ENCODE measurements around the gene MRE11.
A peak's percentile ranks its signal among the peaks of the same experiment; 100 is the strongest.

The MRE11 gene

GRCh38 chr11:94493281-94494125 is at the start of gene MRE11, which contains the start of gene ANKRD49:
MRE11 (minus strand) TSS chr11:94493844; CDS start chr11:94492801, 1,043 bp downstream.
ANKRD49 (plus strand) TSS chr11:94493984; CDS start chr11:94496694, 2,710 bp downstream.
- DNase-seq (ENCODE audit: low read depth in 2 of 2): peak; percentile 91 to 92

GRCh38 chr11:94539420-94539819 is 45.8 kb upstream of the MRE11 start:
- no peak for DNase-seq (ENCODE audit: low read depth in 2 of 2)

GRCh38 chr11:94537031-94537600 is 43.5 kb upstream of the MRE11 start:
- no peak for DNase-seq (ENCODE audit: low read depth in 2 of 2)

- DNase-seq (ENCODE audit: low read depth in 2 of 2): no peak
These were observed 42.7 kb upstream of the MRE11 start for GRCh38 chr11:94536386-94536785.

GRCh38 chr11:94533696-94534630 is 40.3 kb upstream of the MRE11 start:
- no peak for DNase-seq (ENCODE audit: low read depth in 2 of 2)

GRCh38 chr11:94533206-94533605 is 39.6 kb upstream of the MRE11 start:
- no peak for DNase-seq (ENCODE audit: low read depth in 2 of 2)

GRCh38 chr11:94532211-94532610 is 38.6 kb upstream of the MRE11 start:
- no peak for DNase-seq (ENCODE audit: low read depth in 2 of 2)

- DNase-seq (ENCODE audit: low read depth in 2 of 2): no peak
These were observed 34.9 kb upstream of the MRE11 start for GRCh38 chr11:94528551-94528950.

GRCh38 chr11:94526645-94527438 is 33.2 kb upstream of the MRE11 start:
- no peak for DNase-seq (ENCODE audit: low read depth in 2 of 2)

- no peak for DNase-seq (ENCODE audit: low read depth in 2 of 2)
These were observed 32.1 kb upstream of the MRE11 start for GRCh38 chr11:94525546-94526324.

- no peak for DNase-seq (ENCODE audit: low read depth in 2 of 2)
These were observed 30.7 kb upstream of the MRE11 start for GRCh38 chr11:94524341-94524740.

GRCh38 chr11:94521684-94522083 is 28.0 kb upstream of the MRE11 start:
- no peak for DNase-seq (ENCODE audit: low read depth in 2 of 2)

- no peak for DNase-seq (ENCODE audit: low read depth in 2 of 2)
These were observed 25.9 kb upstream of the MRE11 start for GRCh38 chr11:94519478-94520084.

- DNase-seq (ENCODE audit: low read depth in 2 of 2): no peak
These were observed 24.7 kb upstream of the MRE11 start for GRCh38 chr11:94518300-94518699.

- DNase-seq (ENCODE audit: low read depth in 2 of 2): no peak
These were observed 23.1 kb upstream of the MRE11 start for GRCh38 chr11:94516725-94517124.

- no peak for DNase-seq (ENCODE audit: low read depth in 2 of 2)
These were observed 21.8 kb upstream of the MRE11 start for GRCh38 chr11:94515398-94515797.

GRCh38 chr11:94513091-94513490 is 19.4 kb upstream of the MRE11 start:
- no peak for DNase-seq (ENCODE audit: low read depth in 2 of 2)

GRCh38 chr11:94511932-94512781 is 18.5 kb upstream of the MRE11 start, which contains the start of gene C11orf97:
C11orf97 (plus strand) TSS chr11:94512461; CDS start chr11:94512529, 68 bp downstream.
- peak; percentile 5 to 41 for DNase-seq (ENCODE audit: low read depth in 2 of 2)

- no peak for DNase-seq (ENCODE audit: low read depth in 2 of 2)
These were observed 13.8 kb upstream of the MRE11 start for GRCh38 chr11:94507485-94507884.

Measured in stimulated activated CD4-positive, alpha-beta T cell treated with anti-CD3 and anti-CD28 coated beads, Interleukin-15, amount 100 ng/mL, for 48 hours (primary cell).